Liver (tissue), 9 donors: ENCODE measurements around the gene NPR2. TPM values are rescaled to one million over a fixed set of nuclear protein-coding genes. Genes with fewer than 3 reads are reported as not detected.

Experiments used
- DNase-seq: peaks from one replicate; pipeline ENCODE4 v3.0.0-alpha.2; 2017; ENCODE audit warnings: low spot score
- H3K27ac ChIP-seq, 2 donors: one replicate each; pipeline ENCODE4 v1.7.0; 2013; ENCODE audit warnings: inconsistent platforms in 2 of 2, low read length in 2 of 2, control low read depth in 1 of 2, low read depth in 1 of 2, mild to moderate bottlenecking in 1 of 2
- H3K27me3 ChIP-seq, 4 donors: one replicate each; pipeline versions ENCODE4 v1.6.1 to v1.7.0; 2013; ENCODE audit warnings: low read length in 3 of 4, inconsistent platforms in 1 of 4, mild to moderate bottlenecking in 1 of 4, moderate library complexity in 1 of 4; ENCODE audit not compliant: control insufficient read depth in 4 of 4, insufficient read depth in 4 of 4
- H3K36me3 ChIP-seq, 4 donors: one replicate each; pipeline versions ENCODE4 v1.6.1 to v1.7.0; 2013; ENCODE audit warnings: low read length in 3 of 4, mild to moderate bottlenecking in 3 of 4, low read depth in 1 of 4, moderate library complexity in 1 of 4; ENCODE audit not compliant: control insufficient read depth in 4 of 4, insufficient read depth in 3 of 4
- H3K4me1 ChIP-seq, 4 donors: one replicate each; pipeline versions ENCODE4 v1.6.1 to v1.7.0; 2013; ENCODE audit warnings: low read length in 3 of 4, mild to moderate bottlenecking in 3 of 4, moderate library complexity in 1 of 4; ENCODE audit not compliant: control insufficient read depth in 4 of 4, insufficient read depth in 4 of 4
- H3K4me3 ChIP-seq, 3 donors: one replicate each; pipeline versions ENCODE4 v1.6.1 to v1.7.0; 2013; ENCODE audit warnings: low read length in 3 of 3, control low read depth in 1 of 3, low read depth in 1 of 3, mild to moderate bottlenecking in 1 of 3
- H3K9ac ChIP-seq, 2 donors: one replicate each; pipeline ENCODE4 v1.7.0; 2013; ENCODE audit warnings: low read length in 2 of 2, mild to moderate bottlenecking in 2 of 2, moderate library complexity in 2 of 2, control low read depth in 1 of 2, low read depth in 1 of 2
- H3K9me3 ChIP-seq, 4 donors: one replicate each; pipeline versions ENCODE4 v1.6.1 to v1.7.0; 2013; ENCODE audit warnings: low read length in 3 of 4; ENCODE audit not compliant: control insufficient read depth in 4 of 4
- CTCF ChIP-seq: fragments of 150-350 bp; IDR thresholded peaks from 2 replicates; pipeline ENCODE4 v1.5.1; 2017; ENCODE audit warnings: improper control_type of control experiment, low read depth, low read length; ENCODE audit not compliant: missing input control
- EGR1 ChIP-seq, 2 donors: IDR thresholded peaks; 2 replicates each; pipeline ENCODE4 v1.6.1; 2016 to 2018; ENCODE audit warnings: antibody characterized with exemption in 2 of 2, low read depth in 2 of 2
- FOXA1 ChIP-seq: IDR thresholded peaks from 2 replicates; pipeline ENCODE4 v1.6.1; 2016; ENCODE audit warnings: antibody characterized with exemption
- FOXA2 ChIP-seq: IDR thresholded peaks from 2 replicates; pipeline ENCODE4 v1.6.1; 2016; ENCODE audit warnings: antibody characterized with exemption
- GABPA ChIP-seq, 2 donors: IDR thresholded peaks in 1 of 2; conservative IDR thresholded peaks in 1 of 2; 2 replicates each; pipeline ENCODE4 v1.6.1; 2016; ENCODE audit warnings: antibody characterized with exemption in 2 of 2, mild to moderate bottlenecking in 1 of 2, moderate library complexity in 1 of 2
- HNF4A ChIP-seq, 2 donors: conservative IDR thresholded peaks; 2 replicates each; pipeline ENCODE4 v1.6.1; 2016; ENCODE audit warnings: antibody characterized with exemption in 2 of 2, mild to moderate bottlenecking in 2 of 2
- HNF4G ChIP-seq: IDR thresholded peaks from 2 replicates; pipeline ENCODE4 v1.6.1; 2016; ENCODE audit warnings: antibody characterized with exemption
- JUND ChIP-seq, 2 donors: IDR thresholded peaks; 2 replicates each; pipeline ENCODE4 v1.6.1; 2016; ENCODE audit warnings: antibody characterized with exemption in 2 of 2
- MAX ChIP-seq: IDR thresholded peaks from 2 replicates; pipeline ENCODE4 v1.6.1; 2016; ENCODE audit warnings: antibody characterized with exemption
- NR2F2 ChIP-seq: IDR thresholded peaks from 2 replicates; pipeline ENCODE4 v1.6.1; 2016; ENCODE audit warnings: antibody characterized with exemption
- RAD21 ChIP-seq, 2 donors: IDR thresholded peaks; 2 replicates each; pipeline ENCODE4 v1.6.1; 2016; ENCODE audit warnings: antibody characterized with exemption in 2 of 2, mild to moderate bottlenecking in 2 of 2
- RXRA ChIP-seq, 2 donors: IDR thresholded peaks; 2 replicates each; pipeline ENCODE4 v1.6.1; 2017 to 2018; ENCODE audit warnings: antibody characterized with exemption in 2 of 2, mild to moderate bottlenecking in 1 of 2
- SP1 ChIP-seq: IDR thresholded peaks from 2 replicates; pipeline ENCODE4 v1.6.1; 2018; ENCODE audit warnings: antibody characterized with exemption, mild to moderate bottlenecking
- TAF1 ChIP-seq: conservative IDR thresholded peaks from 2 replicates; pipeline ENCODE4 v1.6.1; 2016; ENCODE audit warnings: antibody characterized with exemption, mild to moderate bottlenecking
- YY1 ChIP-seq: IDR thresholded peaks from 2 replicates; pipeline ENCODE4 v1.6.1; 2016; ENCODE audit warnings: antibody characterized with exemption, mild to moderate bottlenecking
- ZBTB33 ChIP-seq: IDR thresholded peaks from 2 replicates; pipeline ENCODE4 v1.6.1; 2016; ENCODE audit warnings: antibody characterized with exemption
- WGBS: extraction: QIAGEN DNeasy Blood & Tissue Kit; methylation state at CpG from one replicate; pipeline ENCODE4 v1.1.7; 2013; 5-methylcytosine and 5-hydroxymethylcytosine counted together
- polyA plus RNA-seq, 2 donors: library from polyadenylated mRNA; stranded (reverse) in 1 of 2; unstranded in 1 of 2; fragments of 200-250 nt in 1 of 2; fragments of >200 nt in 1 of 2; fragmentation: Nextera tagmentation in 1 of 2; extraction: Ambion mirVana in 1 of 2; gene quantifications; one replicate each; pipeline versions ENCODE4 v1.2.1 to v1.2.3, GENCODE V29; 2013 to 2015
- total RNA-seq, 2 donors: library from RNA; depleted of rRNA; stranded (reverse); fragments of >200 nt; gene quantifications; one replicate each; pipeline ENCODE4 v1.2.3, GENCODE V29; 2014
- TF ChIP-seq, protein P1 (sequence below): IDR thresholded peaks from 2 replicates; pipeline ENCODE4 v1.6.1; 2016; ENCODE audit warnings: antibody characterized with exemption, mild to moderate bottlenecking
- TF ChIP-seq, protein P2 (sequence below): IDR thresholded peaks from 2 replicates; pipeline ENCODE4 v1.6.1; 2016; ENCODE audit warnings: antibody characterized with exemption
- donor health status: healthy.
- donor health status: healthy.
- donor health status: healthy.
- donor health status: healthy.
- donor health status: healthy.

NPR2 gene
- total and polyA plus RNA-seq, 4 donors: 8.6 to 17.1 (median 11.2) TPM

DNA sequence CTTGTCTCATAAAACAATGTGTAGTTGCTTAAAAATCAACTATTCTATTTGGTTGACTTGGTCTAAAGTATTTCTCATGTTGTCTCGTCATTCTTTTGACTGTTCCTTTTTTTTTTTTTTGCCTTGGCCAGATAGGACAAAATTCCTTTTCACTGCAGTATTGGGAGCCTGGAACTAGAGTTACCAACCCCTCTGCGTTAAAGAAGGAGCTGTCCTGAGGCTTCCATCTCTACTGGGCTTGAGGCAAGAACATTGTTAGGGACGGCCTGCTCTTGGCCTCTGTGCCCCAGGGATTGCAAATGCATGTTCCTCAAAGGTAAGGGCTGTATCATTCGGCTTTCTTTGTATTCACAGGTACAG, 1.4 kb upstream of the NPR2 start (continued):
- TF ChIP-seq MAX (no peak), GABPA (IDR thresholded peaks at IDR 0.05 in 1 of 2, conservative IDR thresholded peaks at IDR 0.05 in 1 of 2) (no peak)

GRCh38 chr9:35790385-35791296, 750 bp upstream of the NPR2 start:
- peak; percentile 66 for DNase-seq
- Histone ChIP-seq H3K36me3 (no peaks in the 10 kb centered on the region), H3K4me3 (peak overlapping the region in 1 of 3 donors; percentile 60), H3K27me3 (no peaks in the 10 kb centered on the region), H3K9ac (peak overlapping the region in 1 of 2 donors; percentile 34), H3K27ac (no peak overlapping the region), H3K9me3 (no peaks in the 10 kb centered on the region), H3K4me1 (peaks cover 0 to 23% (median 12%) of the 10 kb centered on the region in 4 donors)
- 61% methylated on average over 37 of the region's 37 CpGs for WGBS
- TF ChIP-seq YY1: no peak
- TF ChIP-seq, protein P1, sequence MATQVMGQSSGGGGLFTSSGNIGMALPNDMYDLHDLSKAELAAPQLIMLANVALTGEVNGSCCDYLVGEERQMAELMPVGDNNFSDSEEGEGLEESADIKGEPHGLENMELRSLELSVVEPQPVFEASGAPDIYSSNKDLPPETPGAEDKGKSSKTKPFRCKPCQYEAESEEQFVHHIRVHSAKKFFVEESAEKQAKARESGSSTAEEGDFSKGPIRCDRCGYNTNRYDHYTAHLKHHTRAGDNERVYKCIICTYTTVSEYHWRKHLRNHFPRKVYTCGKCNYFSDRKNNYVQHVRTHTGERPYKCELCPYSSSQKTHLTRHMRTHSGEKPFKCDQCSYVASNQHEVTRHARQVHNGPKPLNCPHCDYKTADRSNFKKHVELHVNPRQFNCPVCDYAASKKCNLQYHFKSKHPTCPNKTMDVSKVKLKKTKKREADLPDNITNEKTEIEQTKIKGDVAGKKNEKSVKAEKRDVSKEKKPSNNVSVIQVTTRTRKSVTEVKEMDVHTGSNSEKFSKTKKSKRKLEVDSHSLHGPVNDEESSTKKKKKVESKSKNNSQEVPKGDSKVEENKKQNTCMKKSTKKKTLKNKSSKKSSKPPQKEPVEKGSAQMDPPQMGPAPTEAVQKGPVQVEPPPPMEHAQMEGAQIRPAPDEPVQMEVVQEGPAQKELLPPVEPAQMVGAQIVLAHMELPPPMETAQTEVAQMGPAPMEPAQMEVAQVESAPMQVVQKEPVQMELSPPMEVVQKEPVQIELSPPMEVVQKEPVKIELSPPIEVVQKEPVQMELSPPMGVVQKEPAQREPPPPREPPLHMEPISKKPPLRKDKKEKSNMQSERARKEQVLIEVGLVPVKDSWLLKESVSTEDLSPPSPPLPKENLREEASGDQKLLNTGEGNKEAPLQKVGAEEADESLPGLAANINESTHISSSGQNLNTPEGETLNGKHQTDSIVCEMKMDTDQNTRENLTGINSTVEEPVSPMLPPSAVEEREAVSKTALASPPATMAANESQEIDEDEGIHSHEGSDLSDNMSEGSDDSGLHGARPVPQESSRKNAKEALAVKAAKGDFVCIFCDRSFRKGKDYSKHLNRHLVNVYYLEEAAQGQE: no peak
- peak; percentile 99 to 100 for TF ChIP-seq RAD21 (IDR thresholded peaks at IDR 0.05)
- no peak for TF ChIP-seq EGR1 (IDR thresholded peaks at IDR 0.05; ENCODE audit: low read depth in 2 of 2)
- TF ChIP-seq HNF4A (conservative IDR thresholded peaks at IDR 0.05): peak; percentile 4 to 9
- TF ChIP-seq MAX: no peak
- no peak for TF ChIP-seq HNF4G
- TF ChIP-seq RXRA (IDR thresholded peaks at IDR 0.05): peak in 1 of 2 donors; percentile 34
- TF ChIP-seq FOXA2: no peak
- TF ChIP-seq SP1: no peak
- TF ChIP-seq FOXA1: no peak
- TF ChIP-seq CTCF: peak; percentile 96
- TF ChIP-seq TAF1: no peak
- no peak for TF ChIP-seq ZBTB33
- TF ChIP-seq JUND (IDR thresholded peaks at IDR 0.05): no peak
- no peak for TF ChIP-seq NR2F2
- TF ChIP-seq, protein P2, sequence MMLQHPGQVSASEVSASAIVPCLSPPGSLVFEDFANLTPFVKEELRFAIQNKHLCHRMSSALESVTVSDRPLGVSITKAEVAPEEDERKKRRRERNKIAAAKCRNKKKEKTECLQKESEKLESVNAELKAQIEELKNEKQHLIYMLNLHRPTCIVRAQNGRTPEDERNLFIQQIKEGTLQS: no peak
- no peak for TF ChIP-seq GABPA (IDR thresholded peaks at IDR 0.05 in 1 of 2, conservative IDR thresholded peaks at IDR 0.05 in 1 of 2)
